Activated CD8-positive, alpha-beta memory T cell treated with anti-CD3 and anti-CD28 coated beads, Interleukin-2, amount 50 U/mL, for 48 hours (primary cell): ENCODE measurements around the gene ANGEL2.
"Not testable (repeated sequence)": the region's sequence is repeated elsewhere in the genome, so short reads cannot be mapped to it uniquely, and the experiment has no call there.

Source experiments
- DNase-seq: peaks from one replicate; pipeline ENCODE4 v3.0.0-alpha.2; 2020

The ANGEL2 gene, protein sequence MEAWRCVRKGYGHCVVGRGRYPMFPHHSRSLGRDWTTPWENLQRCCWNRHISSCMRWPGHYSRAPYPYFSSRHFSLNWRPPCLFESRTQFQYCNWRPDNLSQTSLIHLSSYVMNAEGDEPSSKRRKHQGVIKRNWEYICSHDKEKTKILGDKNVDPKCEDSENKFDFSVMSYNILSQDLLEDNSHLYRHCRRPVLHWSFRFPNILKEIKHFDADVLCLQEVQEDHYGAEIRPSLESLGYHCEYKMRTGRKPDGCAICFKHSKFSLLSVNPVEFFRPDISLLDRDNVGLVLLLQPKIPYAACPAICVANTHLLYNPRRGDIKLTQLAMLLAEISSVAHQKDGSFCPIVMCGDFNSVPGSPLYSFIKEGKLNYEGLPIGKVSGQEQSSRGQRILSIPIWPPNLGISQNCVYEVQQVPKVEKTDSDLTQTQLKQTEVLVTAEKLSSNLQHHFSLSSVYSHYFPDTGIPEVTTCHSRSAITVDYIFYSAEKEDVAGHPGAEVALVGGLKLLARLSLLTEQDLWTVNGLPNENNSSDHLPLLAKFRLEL

DNA sequence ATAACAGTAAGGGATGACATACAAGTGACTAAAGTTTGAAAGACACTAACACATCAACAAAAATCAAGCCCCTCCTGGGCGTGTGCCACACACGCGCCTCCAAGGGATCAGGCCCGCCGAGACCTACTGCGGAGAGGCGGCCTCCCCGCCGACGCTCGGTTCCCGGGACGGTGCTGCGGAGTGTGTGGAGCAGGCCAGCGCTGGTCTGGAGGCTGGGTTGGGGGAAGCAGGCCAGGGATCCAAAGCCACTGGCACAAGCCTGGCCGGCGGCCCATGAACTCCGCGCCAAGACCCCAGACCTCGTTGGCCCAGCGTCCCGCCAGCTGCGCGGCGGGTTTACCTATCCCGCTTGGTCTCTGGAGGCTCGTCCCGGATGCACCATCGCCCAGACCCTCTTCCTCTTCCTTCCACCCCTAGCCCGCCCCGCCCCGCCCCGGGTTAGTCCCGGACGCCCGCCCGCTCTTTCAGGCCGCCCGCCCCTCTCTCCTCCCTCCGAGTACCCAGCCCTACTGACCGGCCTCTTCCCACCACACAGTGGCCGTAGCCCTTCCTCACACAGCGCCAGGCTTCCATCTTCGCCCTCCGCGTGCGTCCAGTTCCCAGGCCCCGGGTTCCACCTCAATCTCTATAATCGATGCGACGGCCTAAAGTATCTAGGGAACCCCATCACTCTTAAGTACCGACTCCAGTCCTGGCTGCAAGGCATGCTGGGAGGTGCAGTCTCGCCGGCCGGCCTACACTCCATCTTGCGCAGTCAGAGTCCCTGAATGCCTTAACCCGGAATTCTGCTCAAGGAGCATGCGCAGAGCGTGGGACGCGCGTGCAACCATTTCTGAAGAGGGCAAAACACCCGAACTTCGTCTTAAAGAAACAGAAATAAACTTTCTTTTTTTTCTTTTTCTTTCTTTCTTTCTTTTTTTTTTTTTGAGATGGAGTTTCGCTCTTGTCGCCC is at the start of gene ANGEL2:
TSS of gene ANGEL2 (minus strand) at position 769 of the 952 bp plus-strand sequence. CDS start at position 573, 196 bp downstream.
- DNase-seq: peak; percentile 94

DNA sequence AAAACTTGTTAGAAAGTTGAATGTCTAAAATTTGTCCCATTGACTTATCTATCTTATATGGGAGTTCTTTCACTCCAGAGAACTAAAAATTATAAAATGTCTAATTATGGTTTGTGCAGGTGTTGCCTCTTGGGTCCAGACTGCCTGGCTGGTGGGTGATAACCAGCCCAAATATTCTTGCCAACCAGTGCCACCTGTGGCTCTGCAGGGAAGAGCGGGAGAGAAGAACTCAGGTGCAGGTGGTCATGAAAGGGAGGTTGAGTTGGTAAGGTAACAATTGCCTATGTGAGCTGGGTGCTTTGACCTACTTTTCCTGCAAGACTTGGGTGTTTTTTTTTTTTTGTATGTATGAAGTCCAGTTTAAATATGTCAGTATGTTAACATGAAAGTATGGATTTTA is 45.6 kb upstream of the ANGEL2 start:
- DNase-seq: no peak

DNA sequence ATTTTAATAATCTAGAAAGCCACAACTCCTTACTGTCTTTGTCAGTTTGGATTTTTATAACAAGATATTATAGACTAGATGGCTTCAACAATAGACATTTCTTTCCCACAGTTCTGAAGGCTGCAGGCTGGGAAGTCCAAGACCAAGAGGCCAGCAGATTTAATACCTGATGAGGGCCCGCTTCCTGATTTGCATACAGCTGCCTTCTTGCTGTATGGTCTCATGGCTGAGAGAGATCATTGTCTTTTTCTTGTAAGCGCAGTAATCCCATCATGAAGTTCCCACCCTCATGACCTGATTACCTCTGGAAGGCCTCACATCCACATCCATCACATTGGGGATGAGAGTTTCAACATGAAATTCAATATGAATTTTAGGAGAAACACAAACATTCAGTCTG is 45.2 kb upstream of the ANGEL2 start:
- DNase-seq: no peak

DNA sequence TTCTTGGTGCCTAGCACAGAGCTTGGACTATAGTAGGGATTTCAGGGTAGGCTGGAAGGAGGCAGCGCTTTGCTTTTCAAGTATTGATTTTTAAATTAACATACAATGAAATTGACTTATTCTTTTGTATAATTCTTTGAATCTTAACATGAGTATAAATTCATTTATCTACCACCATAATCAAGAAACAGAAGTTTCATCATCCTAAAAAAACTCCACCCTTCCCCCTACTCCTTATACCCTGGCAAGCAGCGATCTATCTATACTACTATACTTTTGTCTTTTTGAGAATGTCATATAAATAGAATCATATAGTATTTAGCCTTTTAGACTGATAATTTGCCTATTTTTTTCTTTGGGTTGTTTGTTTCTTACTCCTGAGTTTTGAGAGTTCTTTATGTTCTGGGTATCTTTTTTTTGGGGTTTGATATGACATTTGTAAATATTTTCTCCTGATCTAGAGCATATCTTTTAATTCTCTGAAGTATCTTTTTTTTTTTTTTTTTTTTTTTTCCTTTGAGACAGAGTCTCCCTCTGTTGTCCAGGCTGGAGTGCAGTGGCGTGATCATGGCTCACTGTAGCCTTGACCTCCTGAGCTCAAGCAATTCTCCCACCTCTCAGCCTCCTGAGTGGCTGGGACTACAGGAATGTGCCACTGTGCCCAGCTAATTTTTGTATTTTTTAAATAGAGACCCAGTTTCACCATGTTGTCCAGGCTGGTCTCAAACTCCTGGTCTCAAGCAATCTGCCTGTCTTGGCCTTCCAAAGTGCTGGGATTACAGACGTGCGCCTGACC is 41.8 kb upstream of the ANGEL2 start:
- no peak for DNase-seq

DNA sequence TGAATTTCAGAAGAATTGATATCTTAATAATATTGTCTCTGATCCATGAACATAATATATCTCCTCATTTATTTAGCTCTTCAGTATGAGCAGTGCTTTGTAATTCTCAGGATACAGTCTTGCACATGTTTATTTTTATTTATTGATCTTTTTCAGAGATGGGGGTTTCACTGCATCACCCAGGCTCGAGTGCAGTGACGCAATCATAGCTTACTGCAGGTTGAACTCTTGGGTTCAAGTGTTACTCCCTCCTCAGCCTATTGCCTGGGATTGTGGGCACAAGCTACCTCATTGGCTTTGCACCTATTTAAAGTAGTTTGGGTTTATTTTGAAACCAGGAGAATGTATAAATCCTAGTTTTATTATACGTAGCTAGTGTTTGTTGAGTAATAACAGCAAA is 40.1 kb upstream of the ANGEL2 start:
- no peak for DNase-seq

DNA sequence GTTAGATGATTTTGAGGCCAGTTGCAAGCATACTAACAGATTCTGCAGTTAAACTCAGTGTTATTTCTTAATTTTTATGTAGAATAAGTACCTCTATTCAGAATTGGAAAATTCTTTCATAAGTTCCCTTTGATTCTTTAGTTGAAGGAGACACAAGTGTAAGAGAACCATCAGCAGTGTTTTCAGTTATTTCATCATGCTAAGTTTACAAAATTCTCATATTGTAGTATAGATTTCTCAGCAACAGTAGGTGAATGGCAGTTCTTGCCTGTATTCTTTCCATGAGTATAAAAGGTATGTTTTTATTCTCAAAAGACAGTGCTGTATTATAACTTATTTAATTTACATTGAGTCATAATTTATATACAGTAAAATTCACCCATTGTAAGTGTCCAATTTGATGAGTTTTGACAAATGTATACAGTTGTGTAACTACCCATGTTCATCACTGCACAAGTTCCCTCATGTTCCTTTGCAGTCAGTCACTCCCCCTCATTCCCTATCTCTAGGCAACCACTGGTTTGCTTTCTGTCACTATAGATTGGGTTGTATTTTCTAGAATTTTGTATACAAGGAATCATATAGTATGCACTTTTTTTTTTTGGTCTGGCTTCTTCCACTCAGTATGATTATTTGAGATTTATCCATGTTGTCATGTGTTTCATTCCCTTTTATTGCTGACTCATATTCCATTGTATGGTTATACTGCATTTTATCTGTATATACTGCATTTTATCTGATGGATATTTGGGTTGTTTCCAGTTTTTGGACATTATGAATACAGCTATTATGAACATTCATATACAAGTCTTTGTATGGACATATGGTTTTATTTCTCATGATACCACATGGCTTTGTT is 39.3 kb upstream of the ANGEL2 start:
- no peak for DNase-seq

DNA sequence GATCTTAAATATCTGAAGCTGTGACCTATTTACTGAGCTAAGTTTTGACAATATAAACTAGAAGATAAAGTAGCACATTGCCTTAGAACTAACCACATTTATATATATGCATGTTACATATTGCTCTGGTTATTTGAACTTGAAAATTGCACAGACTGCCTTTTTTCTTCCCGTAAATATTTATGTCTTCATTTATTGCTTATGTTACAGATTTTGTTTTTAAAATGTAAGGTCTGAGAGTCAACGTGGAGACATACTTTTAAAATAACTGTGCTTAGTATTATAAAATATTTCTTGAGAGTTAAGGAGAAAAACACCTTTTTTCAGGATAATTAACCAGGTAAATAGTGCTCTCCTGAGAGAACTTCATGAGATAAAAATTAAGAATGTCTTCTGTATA is 38.5 kb upstream of the ANGEL2 start:
- no peak for DNase-seq

DNA sequence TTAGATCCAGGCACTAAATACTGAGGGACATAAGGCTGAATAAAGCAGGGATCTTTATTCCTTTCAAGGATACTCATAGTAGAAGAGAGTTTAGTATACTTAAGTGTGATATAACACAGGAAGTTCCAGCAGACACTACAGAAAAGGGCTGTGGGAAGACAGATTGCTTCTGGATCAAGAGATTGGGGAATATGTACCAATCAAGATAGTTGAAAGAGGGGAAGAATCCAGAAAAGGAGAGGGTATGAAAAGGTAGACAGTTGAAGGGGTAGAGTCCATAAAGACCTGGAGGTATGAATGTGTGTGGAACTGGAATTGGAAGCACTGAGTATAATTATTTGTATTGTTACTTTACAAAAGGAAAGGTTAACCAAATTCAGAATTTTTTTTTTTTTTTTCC is 37.8 kb upstream of the ANGEL2 start:
- no peak for DNase-seq

DNA sequence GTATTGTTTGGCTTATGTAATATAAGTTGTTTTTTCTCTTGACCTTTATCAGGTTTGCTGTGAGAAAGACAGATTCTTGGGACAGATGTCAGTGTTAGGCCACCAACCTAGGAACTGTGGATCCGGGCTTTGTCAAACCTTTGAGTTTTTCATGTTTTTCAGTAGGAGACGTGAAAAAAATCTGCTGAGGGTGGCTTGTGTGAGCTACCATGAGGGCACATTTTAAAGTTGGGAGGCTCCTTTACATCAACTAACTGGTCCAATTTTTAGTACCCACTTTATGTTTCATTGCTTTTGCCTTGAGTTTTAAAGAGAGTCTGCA is 36.2 kb upstream of the ANGEL2 start:
- no peak for DNase-seq

DNA sequence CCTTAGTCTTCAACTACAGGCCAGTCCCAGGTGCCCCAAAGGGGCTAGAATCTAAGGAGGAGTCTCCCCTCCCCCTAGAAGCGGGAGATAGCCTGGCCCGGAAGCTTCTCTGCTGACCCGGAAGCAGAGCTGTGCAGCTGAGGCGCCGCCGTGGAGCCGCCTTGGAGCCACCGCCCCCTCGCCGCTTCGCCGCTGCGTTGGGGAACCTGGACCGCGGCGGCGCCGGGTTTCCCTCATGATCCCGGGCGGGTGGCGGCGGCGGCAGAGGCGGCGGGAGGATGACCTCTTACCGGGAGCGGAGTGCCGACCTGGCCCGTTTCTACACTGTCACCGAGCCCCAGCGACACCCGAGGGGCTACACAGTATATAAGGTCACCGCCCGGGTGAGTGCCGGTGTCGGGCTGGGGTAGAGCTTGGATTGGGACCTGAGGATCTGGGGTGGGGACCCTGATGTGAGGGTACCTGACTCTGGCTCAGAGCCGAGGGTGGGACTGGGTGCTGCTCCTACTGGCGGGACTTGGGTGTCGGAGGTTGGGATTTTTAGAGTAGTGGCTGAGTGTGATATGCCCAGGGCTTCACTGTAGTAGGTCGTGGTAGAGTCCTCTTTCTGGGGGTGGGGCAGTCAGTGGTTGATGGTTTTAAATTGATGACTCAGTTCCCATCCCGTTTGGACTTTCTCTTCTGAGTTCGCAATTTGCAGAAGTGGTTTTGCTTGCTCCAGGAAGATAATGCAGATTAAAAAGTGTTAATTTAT is 35.6 kb upstream of the ANGEL2 start, which contains the start of gene RPS6KC1:
TSS of gene RPS6KC1 (plus strand) at position 115 of the 754 bp plus-strand sequence. CDS start at position 279, 164 bp downstream.
- peak; percentile 91 for DNase-seq

DNA sequence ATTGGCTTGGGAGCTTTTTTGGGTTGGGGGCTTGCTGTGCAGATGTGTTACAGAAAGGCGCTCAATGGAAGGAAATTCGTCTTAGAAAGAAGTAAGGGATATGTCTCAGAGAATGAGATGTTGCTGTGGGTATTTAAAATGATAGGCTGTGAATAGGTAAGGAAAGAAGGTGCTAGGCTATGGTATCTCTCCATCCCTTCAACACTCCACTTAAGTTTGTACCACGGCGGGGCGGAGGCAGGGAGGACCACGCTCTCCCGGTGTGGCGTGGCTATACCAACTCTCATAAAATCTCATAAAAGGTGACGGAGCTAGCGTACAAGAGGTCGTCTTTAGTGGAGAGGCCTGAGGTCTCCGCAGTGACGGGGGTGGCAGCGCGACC is 35.1 kb upstream of the ANGEL2 start:
- no peak for DNase-seq

DNA sequence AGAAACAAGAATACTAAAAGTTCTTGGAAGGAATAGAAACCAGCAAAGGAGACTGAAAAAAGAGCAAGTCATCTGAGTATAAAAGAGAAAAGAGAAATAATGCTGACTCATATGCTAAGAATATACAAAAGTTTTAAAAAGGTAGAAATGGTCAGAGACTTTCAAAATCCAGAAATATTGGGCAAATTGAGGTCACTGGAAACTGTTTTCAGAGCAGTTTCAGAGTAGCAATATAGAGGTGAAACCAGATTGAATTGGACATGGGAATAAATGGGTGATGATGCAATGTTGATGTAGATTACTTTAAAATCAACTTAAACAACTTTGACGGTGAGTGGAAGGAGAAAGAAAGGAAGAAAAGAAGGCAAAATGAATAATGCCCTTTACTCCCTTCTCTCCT is 33.6 kb upstream of the ANGEL2 start:
- DNase-seq: no peak

DNA sequence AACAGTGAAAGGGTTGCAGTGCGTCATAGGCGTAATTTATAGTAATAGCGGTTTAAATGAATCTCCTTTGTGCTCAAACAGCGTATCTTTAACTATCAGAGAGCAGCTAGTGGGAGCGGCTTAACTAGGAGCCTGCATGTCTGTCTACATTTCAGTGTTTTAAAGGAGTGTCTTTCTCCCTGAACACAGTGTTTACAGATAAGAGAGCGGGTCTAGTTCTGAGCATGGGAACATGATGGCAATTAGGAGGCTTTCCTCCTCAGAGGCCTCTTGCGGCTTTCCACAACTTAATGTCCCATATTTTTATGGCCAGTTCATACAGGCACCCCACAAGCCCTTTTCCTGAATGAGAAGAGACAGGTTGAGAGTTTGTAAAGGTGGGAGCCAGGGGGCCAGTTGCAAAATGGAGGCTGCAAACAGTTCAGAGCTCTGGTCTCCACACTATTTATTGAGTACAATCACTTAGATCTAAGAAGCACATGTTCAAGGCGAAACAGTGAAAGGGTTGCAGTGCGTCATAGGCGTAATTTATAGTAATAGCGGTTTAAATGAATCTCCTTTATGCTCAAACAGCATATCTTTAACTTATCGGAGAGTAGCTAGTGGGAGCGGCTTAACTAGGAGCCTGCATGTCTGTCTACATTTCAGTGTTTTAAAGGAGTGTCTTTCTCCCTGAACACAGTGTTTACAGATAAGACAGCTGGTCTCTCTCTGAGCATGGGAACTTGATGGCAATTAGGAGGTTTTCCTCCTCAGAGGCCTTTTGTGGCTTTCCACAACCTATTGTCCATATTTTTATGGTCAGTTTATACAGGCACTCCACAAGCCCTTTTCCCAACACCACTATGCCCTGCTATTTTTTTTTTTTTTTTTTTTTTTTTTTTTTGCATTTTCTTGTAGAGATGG is 29.9 kb upstream of the ANGEL2 start:
- not testable (repeated sequence) for DNase-seq

DNA sequence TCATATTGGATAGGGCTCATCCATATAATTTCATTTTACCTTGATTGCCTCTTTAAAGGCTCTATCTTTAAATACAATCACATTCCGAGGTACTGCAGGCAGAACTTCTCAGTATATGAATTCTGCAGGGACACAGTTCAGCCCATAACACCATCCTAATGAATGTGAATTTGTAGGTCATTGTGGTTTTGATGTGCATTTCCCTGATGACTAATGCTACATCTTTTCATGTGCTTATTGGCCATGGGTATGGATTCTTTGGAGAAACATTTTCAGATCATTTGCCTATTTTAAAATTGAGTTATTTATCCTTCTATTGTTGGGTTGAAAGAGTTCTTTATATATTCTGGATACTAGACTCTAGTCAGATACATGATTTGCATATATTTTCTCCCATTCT is 25.8 kb upstream of the ANGEL2 start:
- no peak for DNase-seq

DNA sequence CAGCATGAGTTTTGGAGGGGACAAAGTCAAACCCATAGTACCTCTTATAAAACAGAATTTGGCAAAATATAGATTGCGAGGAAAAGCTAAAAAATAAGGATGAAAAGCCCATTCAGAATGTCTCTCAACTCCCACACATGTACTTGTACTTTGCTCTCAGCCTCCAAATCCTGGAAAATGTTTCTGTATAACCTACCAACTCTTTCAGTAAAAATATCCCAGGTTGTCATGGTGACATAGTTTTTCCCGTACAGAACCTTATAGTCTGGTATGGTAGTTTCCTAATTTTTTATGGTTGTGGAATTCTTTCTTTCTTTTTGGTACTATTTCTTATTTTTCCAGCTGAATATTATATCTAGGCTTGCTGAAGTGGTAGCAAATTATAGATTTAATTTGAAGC is 19.9 kb upstream of the ANGEL2 start:
- DNase-seq: no peak

DNA sequence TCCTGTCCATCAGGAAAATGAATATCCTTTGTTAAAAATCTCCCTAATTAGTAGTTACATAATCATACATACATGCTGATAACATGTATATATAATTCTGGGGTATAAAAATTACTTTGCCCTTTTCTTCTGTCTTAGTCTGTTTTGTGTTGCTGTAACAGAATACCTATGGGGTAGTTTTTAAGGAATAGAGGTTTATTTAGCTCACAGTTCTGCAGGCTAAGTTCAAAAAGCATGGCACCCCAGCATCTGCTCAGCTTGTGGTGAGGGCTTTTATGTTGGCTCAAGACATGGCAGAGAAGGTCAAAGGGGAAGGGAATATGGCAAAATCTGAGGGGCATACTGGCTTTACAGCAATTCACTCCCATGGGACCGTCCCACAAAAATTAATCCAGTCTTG is 19.0 kb upstream of the ANGEL2 start:
- DNase-seq: no peak

DNA sequence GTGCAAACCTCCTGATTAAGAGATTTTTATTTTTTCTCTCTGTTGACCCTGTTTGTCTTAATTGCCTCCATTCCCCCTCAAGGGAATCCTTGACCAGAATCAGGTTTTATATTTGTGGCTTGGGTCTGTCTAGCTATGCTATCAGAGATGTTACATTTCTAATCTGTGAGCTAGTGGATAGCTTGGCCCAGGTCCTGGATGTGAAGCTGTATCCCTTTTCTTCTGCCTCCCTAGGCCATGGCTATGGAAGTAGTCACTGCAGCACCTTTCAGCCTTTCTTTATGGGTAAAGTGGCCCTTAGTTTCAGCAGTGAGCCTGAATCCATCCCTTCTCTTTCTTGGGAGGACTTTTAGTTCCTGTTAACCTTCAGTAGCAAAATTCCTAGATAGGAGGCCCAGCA is 17.0 kb upstream of the ANGEL2 start:
- DNase-seq: no peak

DNA sequence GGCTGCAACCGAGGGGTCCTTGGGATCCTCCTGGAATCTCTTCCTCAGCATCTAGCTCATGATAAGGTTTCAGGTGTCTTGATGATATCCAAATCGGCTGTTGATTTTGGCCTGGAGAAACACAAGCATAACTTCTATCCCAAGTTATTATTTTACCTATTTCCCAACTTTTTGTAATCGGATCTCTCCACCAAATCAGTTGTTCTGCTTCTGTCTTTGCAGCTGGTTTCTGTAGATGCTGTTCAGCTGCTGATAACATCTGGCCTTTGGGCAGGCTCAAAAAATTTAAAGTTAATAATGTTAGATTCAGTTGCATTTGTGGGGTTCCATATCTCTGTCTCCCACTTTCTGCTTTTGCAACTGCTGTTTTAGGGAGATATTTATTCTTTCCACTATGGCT is 11.4 kb upstream of the ANGEL2 start:
- not testable (repeated sequence) for DNase-seq

DNA sequence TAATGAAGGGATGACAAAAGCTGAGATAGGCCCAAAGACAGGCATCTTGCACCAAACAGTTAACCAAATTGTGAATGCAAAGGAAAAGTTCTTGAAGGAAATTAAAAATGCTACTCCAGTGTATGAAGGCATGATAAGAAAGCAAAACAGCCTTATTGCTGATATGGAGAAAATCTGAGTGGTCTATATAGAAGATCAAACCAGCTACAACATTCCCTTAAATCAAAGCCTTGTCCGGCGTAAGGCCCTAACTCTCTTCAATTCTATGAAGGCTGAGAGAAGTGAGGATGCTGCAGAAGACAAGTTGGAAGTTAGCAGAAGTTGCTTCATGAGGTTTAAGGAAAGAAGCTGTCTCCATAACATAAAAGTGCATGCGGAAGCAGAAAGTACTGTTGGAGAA is 4.3 kb upstream of the ANGEL2 start:
- no peak for DNase-seq

DNA sequence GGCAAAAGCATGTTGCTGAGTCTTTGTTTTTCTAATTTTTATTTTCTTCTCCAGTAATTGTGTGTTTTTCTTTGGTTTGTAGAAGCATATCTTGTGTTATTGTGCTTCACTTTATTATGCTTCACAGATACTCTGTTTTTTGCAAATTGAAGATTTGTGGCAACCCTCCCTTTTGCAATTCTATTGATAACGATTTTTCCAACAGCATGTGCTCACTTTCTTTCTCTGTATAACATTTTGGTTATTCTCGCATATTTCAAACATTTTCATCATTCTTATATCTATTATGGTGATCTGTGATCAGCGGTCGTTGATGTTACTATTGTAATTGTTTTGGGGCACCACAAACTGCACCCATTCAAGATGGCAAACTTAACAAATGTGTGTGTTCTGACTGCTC is 3.8 kb upstream of the ANGEL2 start:
- DNase-seq: no peak
